ENCODE results near the gene DKC1.
"Not testable (repeated sequence)": the region's sequence is repeated elsewhere in the genome, so short reads cannot be mapped to it uniquely, and the experiment has no call there.

The DKC1 gene

DNA sequence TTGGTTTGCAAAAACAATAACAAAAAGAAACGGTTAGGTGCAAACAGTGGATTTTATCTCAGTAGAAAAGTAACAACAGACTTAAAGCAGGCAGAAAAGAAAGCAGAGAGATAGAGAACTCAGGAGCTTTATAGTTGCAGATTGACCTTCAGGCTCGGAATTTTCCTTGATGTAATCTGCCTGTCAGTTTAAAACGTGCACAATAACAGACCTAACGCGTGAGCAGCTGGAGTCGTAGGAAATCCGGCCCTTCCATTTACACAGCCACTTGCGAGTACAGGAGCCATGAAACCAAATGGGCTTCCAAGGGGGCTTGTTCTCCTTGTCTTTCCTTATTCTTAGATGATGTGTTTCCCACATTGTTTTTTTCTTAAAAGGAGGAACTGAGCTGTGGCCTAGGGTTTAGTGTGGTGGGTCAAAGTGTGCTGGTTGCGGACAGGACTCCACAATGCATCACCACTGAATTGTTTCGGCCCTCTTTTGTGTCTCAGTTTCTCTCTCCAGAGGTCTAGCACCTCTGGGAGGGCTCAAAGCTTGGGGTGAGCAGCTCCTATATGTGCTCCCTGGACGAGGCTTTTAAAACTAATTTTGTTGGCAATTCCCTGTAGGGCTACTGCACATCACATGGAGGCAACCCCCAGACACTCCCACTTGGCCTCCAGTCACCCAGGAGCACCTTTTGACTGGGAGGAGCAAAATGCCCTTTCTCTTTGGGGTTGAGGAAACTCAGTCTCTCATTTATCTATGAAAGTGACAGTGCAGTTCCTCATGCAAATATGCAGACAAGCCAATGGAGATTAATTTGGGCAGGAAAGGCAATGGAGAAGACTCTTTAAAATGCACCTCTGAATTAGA, 56.5 kb downstream of the DKC1 start:
- no peak for DNase-seq (ENCODE audit: low read depth in 2 of 2)

- DNase-seq (ENCODE audit: low read depth in 2 of 2): no peak
These were observed 57.2 kb downstream of the DKC1 start for GRCh38 chrX:154819771-154820341.

DNA sequence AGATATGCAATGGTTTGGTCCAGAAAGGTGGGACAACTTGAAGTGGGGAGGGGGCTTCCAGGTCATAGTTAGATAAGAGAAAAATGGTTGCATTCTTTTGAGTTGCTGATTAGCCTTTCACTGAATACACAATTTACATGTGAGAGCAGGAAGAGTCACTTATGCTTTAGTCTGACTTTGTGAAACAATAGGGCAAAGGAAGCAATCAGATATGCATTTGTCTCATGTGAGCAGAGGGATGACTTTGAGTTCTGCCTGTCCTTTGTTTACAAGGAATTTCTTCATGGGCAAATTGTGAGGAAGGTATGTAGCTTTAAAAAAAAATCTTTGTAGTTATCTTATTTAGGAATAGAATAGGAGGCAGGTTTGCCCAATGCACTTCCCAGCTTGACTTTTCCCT, 58.9 kb downstream of the DKC1 start:
- DNase-seq (ENCODE audit: low read depth in 2 of 2): no peak

GRCh38 chrX:154822029-154822428, 59.4 kb downstream of the DKC1 start:
- no peak for DNase-seq (ENCODE audit: low read depth in 2 of 2)

DNA sequence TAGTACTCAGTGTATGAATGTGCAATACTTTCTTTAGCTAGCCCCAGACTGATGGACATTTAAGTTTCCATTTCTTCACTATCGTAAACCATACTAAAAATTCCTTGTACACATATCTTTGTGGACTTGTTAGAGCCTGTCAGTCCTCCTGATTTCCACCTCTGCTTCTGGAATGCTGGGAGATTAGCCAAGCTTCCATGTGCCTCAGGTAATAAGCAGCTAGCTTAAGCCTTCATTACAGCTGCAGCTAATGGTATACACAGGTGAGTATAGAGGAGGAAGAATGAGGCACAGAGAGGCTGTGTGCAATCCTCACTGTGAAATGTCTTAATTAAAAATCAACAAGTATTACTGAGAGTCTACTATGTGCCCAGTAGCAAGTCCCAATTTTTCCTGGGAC, 62.0 kb downstream of the DKC1 start:
- DNase-seq (ENCODE audit: low read depth in 2 of 2): no peak

- not testable (repeated sequence) for DNase-seq (ENCODE audit: low read depth in 2 of 2)
These were observed 62.9 kb downstream of the DKC1 start for GRCh38 chrX:154825586-154825985.

Measured in stimulated activated CD8-positive, alpha-beta memory T cell treated with anti-CD3 and anti-CD28 coated beads, Interleukin-15, amount 100 ng/mL, for 4 hours (primary cell).